Parathyroid adenoma (tissue), 2 donors: Measurements from ENCODE around the gene BCL11A.
"Not testable (repeated sequence)": the region's sequence is repeated elsewhere in the genome, so short reads cannot be mapped to it uniquely, and the experiment has no call there.

ENCODE experiments used
- H2AFZ ChIP-seq: fragments of 300-600 bp; sonication (generic); one replicate; pipeline ENCODE4 v1.7.0; 2017; ENCODE audit warnings: antibody characterized with exemption, mild to moderate bottlenecking
- H3K27ac ChIP-seq: fragments of 300-600 bp; sonication (generic); one replicate; pipeline ENCODE4 v1.7.0; 2017
- H3K27me3 ChIP-seq: fragments of 300-600 bp; sonication (generic); one replicate; pipeline ENCODE4 v1.7.0; 2017; ENCODE audit warnings: low read length; ENCODE audit not compliant: control insufficient read depth, insufficient read depth
- H3K36me3 ChIP-seq: fragments of 300-600 bp; sonication (generic); one replicate; pipeline ENCODE4 v1.7.0; 2017; ENCODE audit warnings: low read length; ENCODE audit not compliant: control insufficient read depth, insufficient read depth
- H3K4me1 ChIP-seq: fragments of 300-600 bp; sonication (generic); one replicate; pipeline ENCODE4 v1.7.0; 2017; ENCODE audit warnings: control low read depth
- H3K4me2 ChIP-seq: fragments of 300-600 bp; sonication (generic); one replicate; pipeline ENCODE4 v1.7.0; 2017; ENCODE audit warnings: low read length
- H3K4me3 ChIP-seq: fragments of 300-600 bp; sonication (generic); one replicate; pipeline ENCODE4 v1.7.0; 2017; ENCODE audit warnings: low read depth, low read length
- H3K79me2 ChIP-seq: fragments of 300-600 bp; sonication (generic); one replicate; pipeline ENCODE4 v1.7.0; 2017; ENCODE audit warnings: control low read depth
- H3K9ac ChIP-seq: fragments of 300-600 bp; sonication (generic); one replicate; pipeline ENCODE4 v1.7.0; 2017; ENCODE audit warnings: mild to moderate bottlenecking
- H3K9me3 ChIP-seq: fragments of 300-600 bp; sonication (generic); one replicate; pipeline ENCODE4 v1.7.0; 2017; ENCODE audit warnings: low read length; ENCODE audit not compliant: control insufficient read depth
- TF ChIP-seq, protein P1 (sequence below): fragments of 300-600 bp; sonication (generic); IDR thresholded peaks from one replicate; pipeline ENCODE4 v1.7.0; 2017; ENCODE audit warnings: antibody characterized with exemption, mild to moderate bottlenecking
- donor health status: primary hyperparathyroidism.

Gene BCL11A

DNA sequence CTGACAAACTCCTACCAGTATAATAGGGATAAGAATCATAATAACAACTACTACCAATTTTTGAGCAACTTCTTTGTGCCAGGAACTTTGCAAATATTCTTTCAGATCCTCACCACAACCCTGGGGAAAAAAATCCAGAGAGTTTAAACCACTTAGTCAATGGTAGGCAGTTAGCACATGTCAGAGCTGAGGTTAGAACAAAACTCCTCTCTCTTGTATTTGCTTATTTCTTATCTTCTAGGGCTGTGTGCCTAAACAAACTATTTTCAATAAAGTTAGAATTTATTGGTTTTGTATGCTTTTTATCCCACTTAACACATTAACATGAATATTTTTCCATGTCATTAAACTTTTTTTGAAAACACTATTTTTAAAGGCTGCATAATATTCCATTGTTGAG is 127.1 kb downstream of the BCL11A start:
- TF ChIP-seq, protein P1, sequence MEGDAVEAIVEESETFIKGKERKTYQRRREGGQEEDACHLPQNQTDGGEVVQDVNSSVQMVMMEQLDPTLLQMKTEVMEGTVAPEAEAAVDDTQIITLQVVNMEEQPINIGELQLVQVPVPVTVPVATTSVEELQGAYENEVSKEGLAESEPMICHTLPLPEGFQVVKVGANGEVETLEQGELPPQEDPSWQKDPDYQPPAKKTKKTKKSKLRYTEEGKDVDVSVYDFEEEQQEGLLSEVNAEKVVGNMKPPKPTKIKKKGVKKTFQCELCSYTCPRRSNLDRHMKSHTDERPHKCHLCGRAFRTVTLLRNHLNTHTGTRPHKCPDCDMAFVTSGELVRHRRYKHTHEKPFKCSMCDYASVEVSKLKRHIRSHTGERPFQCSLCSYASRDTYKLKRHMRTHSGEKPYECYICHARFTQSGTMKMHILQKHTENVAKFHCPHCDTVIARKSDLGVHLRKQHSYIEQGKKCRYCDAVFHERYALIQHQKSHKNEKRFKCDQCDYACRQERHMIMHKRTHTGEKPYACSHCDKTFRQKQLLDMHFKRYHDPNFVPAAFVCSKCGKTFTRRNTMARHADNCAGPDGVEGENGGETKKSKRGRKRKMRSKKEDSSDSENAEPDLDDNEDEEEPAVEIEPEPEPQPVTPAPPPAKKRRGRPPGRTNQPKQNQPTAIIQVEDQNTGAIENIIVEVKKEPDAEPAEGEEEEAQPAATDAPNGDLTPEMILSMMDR, result no peak
- Histone ChIP-seq H3K27ac (no peak overlapping the region), H3K27me3 (no peaks in the 10 kb centered on the region), H3K4me2 (no peak overlapping the region), H3K9me3 (no peaks in the 10 kb centered on the region), H2AFZ (no peak overlapping the region), H3K36me3 (no peaks in the 10 kb centered on the region), H3K9ac (no peak overlapping the region), H3K4me3 (no peak overlapping the region), H3K4me1 (no peaks in the 10 kb centered on the region), H3K79me2 (no peaks in the 10 kb centered on the region)

DNA sequence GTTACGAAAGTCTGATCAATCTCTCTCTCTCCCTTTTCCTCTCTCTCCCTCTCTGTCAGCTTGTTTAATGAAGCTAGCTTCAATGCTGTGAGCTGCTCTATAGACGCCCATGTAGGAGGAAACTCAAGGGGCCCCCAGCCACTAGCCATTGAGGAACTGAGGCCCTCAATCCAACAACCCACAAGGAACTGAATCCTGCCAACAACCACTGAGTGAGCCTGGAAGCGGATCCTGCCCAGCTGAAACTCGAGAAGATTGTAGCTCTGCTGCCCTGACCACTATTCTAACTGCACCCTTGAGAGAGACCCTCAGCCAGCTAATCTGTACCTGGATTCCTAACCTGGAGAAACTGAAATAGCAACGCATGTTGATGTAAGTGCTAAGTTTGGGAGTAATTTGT is 129.2 kb downstream of the BCL11A start:
- TF ChIP-seq, protein P1, result no peak

DNA sequence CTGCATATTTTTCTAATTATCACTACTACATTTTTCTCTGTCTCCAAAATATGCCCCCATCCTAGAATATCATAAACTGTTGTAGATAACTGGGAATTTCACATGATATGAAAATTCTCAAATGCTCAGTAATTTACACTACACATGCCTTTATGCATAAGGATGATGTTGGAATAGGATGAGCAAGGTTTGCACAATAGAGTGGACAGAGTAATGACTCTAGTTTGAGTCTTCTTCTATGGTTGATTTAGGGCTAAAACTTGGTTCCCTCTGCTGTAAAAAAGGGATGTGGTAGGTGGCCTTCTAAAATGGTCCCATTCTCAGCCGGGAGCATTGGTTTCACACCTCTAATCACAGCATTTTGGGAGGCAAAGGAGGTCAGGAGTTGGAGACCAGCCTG is 129.9 kb downstream of the BCL11A start:
- TF ChIP-seq, protein P1, result no peak
- Histone ChIP-seq H2AFZ (no peak overlapping the region), H3K9ac (no peak overlapping the region), H3K4me3 (no peak overlapping the region), H3K9me3 (no peaks in the 10 kb centered on the region), H3K36me3 (no peaks in the 10 kb centered on the region), H3K4me1 (no peaks in the 10 kb centered on the region), H3K4me2 (no peak overlapping the region), H3K79me2 (no peaks in the 10 kb centered on the region), H3K27ac (no peak overlapping the region), H3K27me3 (no peaks in the 10 kb centered on the region)

More for the DNA sequence above, 129.2 kb downstream of the BCL11A start:
- Histone ChIP-seq H3K79me2 (no peaks in the 10 kb centered on the region), H3K4me2 (no peak overlapping the region), H3K36me3 (no peaks in the 10 kb centered on the region), H3K27me3 (no peaks in the 10 kb centered on the region), H3K4me3 (no peak overlapping the region), H3K27ac (no peak overlapping the region), H2AFZ (no peak overlapping the region), H3K9me3 (no peaks in the 10 kb centered on the region), H3K9ac (no peak overlapping the region), H3K4me1 (no peaks in the 10 kb centered on the region)

DNA sequence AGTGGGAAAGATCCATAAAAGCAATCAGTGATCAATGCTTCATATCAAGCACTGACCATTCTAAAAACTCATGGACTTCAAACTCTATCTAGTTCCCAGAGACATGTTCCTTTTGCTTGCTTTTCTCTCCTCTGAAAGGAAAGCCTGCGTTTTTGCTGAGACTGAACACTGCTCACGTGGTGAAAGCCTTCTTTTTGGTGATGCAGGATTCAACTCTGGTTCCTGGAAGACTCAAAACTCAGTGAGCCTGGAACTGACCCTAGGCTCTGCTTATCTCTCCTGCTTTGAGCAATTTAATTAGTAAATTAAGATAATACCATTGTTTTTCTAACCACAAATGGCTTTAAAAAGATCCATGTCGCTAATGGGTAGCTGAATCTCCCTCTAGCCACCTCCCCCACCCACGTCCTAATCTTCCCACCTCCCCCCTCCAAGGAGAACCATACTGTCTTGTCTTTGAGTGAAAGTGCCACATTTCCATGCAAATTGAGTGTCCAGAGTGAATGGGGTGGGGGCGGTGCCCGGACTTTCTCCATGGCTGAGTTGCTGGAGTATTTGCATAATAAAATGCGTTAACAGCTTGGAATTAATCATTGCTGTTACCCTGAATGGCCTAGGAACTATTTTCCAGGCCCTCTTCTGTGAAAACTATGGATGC is 130.5 kb downstream of the BCL11A start:
- Histone ChIP-seq H2AFZ (no peak overlapping the region), H3K4me3 (no peak overlapping the region), H3K9ac (no peak overlapping the region), H3K27ac (no peak overlapping the region), H3K79me2 (no peaks in the 10 kb centered on the region), H3K4me1 (no peaks in the 10 kb centered on the region), H3K4me2 (no peak overlapping the region), H3K27me3 (no peaks in the 10 kb centered on the region), H3K36me3 (no peaks in the 10 kb centered on the region), H3K9me3 (no peaks in the 10 kb centered on the region)
- TF ChIP-seq, protein P1, result no peak

DNA sequence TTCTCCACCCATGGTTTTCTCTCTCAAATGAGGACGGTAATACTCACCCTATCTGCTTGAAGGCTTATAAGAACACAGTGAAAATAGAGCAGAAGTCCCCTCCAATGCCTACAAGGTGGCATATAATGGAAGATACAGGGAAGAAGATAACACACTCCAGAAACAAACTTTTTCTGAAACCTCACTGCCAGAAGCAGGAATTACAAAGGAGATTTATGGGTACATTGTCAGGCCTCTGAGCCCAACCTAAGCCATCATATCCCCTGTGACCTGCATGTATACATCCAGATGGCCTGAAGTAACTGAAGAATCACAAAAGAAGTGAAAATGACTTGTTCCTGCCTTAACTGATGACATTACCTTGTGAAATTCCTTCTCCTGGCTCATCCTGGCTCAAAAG is 136.2 kb downstream of the BCL11A start:
- H3K27ac ChIP-seq, H3K9me3 ChIP-seq, H3K27me3 ChIP-seq: not testable (repeated sequence)

More for the DNA sequence above, 136.2 kb downstream of the BCL11A start:
- not testable (repeated sequence) for H3K79me2 ChIP-seq, H3K4me1 ChIP-seq, H3K4me3 ChIP-seq, H3K4me2 ChIP-seq, H3K36me3 ChIP-seq, H2AFZ ChIP-seq, H3K9ac ChIP-seq
